Measurements from ENCODE around the gene PMS1.

GRCh38 chr2:189862751-189863150 lies 78.5 kb downstream of the PMS1 start:
- TF ChIP-seq CTCF (IDR thresholded peaks at IDR 0.05; ENCODE audit: low read depth, low read length), result no peak
- no peak for TF ChIP-seq EZH2phosphoT487 (IDR thresholded peaks at IDR 0.05; ENCODE audit: low read depth)

Data from OCI-LY3 (cell line).